ENCODE measurements around the gene PCED1A.
A peak's percentile ranks its signal among the peaks of the same experiment; 100 is the strongest.

Gene PCED1A

DNA sequence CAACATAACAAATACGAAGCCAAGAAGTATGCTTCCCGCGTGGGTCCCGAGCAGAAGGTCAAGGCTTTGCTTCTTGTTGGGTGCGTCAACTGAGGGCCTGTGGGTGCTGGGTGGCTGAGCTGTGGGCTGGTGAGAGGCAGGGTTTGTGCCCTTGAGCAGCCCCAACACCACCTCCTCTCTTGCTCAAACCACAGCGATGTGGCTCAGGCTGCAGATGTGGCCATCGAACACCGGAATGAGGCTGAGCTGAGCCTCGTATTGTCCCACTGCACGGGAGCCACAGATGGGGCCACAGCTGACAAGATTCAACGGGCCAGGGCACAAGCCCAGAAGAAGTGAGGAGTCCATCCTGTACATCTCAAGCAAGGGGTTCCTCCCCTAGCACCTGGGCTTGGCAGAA is 25.8 kb upstream of the PCED1A start:
- no peak for DNase-seq (ENCODE audit: extremely low read depth in 1 of 2, low read depth in 1 of 2)

DNA sequence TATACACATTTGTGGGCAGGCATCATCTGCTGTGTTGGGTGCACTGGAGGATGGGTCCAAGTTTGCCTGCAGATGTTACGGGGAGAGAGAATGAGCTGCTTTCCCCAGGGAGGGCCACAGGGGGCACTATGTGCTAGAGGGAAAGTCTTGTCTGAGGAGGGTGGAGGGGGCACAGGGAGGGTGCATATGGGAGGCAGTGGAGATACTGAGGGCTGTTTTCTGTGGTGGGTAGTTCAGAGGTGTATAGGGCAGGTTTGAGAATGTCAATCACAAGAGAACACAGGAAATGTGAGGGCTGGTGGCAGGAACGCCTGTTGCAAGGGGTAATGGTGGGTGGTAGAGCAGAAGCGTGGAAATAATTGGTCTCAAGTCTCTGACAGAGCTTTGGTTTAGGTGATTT is 25.2 kb upstream of the PCED1A start:
- DNase-seq (ENCODE audit: extremely low read depth in 1 of 2, low read depth in 1 of 2): peak in 1 of 2 donors; percentile 76

DNA sequence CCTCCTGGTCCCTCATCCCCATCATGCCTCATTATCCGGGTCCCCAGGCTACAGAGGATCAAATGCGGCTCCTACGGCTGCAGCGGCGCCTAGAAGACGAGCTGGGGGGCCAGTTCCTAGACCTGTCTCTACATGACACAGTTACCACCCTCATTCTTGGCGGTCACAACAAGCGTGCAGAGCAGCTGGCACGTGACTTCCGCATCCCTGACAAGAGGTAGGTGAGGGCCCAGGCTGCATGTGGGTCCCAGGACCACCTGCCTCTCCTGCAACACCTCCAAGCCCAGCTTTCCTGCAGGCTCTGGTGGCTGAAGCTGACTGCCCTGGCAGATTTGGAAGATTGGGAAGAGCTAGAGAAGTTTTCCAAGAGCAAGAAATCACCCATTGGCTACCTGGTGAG is 24.6 kb upstream of the PCED1A start:
- no peak for DNase-seq (ENCODE audit: extremely low read depth in 1 of 2, low read depth in 1 of 2)

DNA sequence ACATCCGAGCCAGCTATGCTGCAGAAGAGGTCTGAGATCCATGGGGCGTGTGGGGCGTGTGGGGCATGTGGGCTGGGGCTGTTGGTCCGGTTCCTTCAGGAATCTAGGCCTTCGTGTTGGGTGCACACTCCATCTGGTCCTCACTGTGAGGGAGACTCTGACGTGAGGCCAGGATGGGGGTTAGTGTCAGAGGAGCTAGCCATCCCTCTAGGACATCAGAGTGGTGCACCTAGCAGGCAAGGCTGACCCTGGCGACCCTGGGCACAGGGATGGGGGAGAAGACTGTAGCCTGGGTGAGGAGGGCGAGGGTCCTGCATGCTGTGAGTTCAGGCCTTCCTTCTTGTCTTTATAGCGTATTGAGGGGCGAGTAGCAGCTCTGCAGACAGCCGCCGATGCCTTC is 24.2 kb upstream of the PCED1A start:
- DNase-seq (ENCODE audit: extremely low read depth in 1 of 2, low read depth in 1 of 2): no peak

DNA sequence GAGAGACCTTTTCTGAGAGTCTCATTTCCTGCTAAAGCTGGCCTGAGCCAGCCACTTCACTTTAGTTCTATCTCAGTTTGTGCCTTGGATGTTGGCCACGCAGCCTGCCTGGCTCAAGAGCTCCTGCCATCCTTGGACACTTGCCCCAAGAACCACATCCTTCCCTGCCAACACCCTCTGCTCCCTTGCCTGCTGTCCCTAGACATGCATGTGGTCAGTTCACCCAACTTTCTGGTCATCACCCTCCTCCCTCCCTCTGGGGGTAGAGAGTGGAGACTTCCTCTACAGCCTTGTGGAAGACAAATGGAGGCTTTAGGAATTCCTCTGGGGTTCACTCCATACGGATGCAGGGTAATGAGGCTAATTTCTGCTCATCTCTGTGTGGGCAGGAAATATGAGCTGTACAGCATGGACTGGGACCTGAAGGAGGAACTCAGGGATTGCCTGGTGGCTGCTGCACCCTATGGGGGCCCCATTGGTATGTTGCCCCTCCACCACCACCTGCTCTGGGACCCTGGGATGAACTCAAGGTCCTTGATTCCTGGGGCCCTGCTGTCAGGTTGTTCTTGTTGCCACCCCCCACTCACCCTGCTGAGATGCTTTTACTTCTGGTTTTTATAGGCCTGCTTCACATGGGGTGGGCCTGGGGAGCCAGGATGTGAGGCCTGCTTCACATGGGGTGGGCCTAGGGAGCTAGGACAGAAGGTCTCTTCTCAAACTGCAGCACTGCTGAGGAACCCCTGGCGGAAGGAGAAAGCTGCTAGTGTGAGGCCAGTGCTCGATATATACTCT is 19.1 kb upstream of the PCED1A start:
- DNase-seq (ENCODE audit: extremely low read depth in 1 of 2, low read depth in 1 of 2): no peak

DNA sequence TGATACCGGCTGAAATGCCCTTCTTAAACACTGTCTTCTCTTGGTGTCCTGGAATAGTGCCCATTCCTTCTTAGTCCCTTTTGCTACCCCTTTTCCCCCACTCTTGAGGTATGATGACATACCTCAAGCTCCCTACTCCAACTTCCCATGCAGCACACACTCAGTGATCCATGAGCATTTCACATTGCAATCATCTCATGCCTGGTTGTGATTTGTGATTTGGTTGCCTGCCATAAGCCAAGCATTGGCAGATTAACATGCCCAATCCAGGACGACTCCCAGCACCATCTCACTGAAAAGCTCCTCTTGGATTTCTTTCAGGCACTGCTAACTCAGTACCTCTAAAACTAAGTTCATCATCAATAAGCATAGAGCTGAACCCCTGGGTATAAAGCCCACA is 18.1 kb upstream of the PCED1A start:
- no peak for DNase-seq (ENCODE audit: extremely low read depth in 1 of 2, low read depth in 1 of 2)

DNA sequence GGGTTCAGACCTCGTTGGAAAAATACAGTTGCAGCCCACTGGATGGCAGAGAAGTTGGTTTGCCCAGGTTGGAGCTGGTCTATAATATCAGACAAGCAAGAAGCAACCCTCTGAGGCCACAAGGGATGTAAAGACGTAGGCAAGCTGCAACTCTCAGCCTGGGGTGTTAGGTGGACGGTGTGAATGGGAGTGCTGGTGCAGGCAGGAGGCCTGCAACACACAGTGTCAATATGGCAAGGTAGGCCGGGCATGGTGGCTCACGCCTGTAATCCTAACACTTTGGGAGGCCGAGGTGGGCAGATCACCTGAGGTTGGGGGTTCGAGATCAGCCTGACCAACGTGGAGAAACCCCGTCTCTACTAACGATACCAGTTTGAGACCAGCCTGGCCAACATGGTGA is 10.6 kb upstream of the PCED1A start:
- no peak for DNase-seq (ENCODE audit: extremely low read depth in 1 of 2, low read depth in 1 of 2)

DNA sequence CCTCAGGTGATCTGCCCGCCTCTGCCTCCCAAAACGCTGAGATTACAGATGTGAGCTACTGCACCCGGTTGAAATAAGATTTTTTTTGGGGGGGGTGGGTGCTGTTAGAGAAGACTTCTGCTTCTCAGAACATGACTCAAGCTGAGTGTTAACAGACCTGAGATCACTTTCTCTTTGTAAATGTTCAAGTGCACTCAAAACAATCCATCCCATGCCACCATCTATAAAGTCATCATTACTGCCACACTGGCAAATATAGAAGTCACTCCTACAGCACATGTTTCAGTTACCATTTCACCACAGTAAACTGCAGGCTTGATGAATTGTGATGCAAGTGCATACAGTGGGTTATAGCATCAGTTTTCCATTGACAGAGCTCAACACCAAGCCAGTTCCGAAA is 9.1 kb upstream of the PCED1A start:
- no peak for DNase-seq (ENCODE audit: extremely low read depth in 1 of 2, low read depth in 1 of 2)

DNA sequence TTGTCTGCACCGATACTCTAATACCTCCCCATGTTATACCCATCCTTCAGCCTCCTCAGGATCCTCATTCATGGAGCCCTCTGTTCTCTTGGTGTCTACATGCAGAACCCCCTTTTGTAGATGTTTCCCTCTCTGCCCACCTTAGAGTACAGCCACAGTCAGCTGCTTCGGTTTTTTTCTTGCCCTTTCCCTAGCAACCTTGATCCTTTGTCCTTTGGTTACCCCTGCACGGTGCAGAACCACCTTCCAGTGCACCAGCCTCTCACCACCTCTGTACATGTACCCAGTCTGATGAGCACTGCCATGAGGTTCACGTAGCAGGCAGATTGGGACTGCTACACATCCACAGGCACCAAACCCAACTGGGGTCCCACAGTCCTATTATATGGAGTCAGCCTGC is 7.3 kb upstream of the PCED1A start:
- DNase-seq (ENCODE audit: extremely low read depth in 1 of 2, low read depth in 1 of 2): no peak

DNA sequence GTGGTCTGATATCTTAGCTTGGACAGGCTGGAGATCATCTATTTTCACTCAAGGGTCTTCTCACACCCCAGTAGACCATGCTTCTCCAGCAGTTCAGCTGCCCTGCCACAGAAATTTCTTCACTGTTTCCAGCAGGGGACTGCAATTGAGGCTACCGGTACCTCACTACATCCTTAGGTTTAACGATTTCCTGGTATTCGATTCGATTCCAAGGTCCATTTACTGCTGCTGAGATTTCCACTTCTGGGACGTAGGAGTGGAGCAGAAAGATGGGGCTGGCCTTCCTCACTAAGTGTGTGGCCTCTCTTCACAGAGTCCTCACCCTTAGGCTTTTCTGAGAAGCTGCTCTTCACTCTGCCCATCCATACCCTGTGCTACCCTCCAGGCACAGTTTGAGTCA is 6.2 kb upstream of the PCED1A start:
- DNase-seq (ENCODE audit: extremely low read depth in 1 of 2, low read depth in 1 of 2): no peak

DNA sequence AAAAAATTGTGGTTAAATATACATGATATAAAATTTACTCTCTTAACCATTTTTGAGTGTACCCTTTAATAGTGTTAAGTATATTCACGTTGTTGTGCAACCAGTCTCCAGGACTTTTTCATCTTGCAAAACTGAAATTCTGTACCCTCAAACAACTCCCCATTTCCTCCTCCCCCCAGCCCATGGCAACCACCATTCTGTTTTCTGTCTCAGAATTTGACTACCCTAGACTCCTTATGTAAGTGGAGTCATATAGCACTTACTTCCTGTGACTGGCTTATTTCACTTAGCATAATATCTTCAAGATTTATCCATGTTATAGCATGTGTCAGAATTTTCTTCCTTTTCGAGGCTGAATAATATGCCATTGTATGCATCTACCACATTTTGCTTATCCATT is 5.2 kb upstream of the PCED1A start:
- no peak for DNase-seq (ENCODE audit: extremely low read depth in 1 of 2, low read depth in 1 of 2)

DNA sequence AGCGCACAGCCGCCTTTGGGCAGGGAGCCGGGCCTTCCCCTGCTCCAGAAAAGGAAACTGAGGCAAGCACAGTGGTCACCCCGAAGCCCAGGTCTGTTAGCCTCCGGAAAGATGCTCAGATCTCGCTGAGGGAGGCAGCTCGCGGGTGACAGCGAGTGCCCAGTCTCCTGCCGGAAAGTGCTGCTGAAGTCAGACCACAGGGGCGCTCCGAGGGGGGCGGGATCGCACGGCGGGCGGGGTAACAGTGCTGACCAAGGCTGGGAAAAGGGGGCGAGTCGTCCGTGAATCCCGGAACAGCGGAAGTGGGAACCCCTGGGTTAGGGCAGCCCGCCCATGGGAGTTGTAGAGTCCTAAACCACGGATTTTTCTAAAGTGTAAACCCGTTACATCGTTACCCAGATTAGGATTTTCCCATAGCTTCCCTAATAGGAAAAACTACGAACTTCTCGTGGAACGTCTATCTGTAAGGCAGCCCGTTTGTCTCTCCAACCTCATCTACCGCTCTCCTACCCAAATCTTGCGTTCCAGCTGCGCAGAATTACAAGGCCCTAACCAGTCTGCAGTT is 594 bp upstream of the PCED1A start:
- DNase-seq (ENCODE audit: extremely low read depth in 1 of 2, low read depth in 1 of 2): peak in 1 of 2 donors; percentile 29

DNA sequence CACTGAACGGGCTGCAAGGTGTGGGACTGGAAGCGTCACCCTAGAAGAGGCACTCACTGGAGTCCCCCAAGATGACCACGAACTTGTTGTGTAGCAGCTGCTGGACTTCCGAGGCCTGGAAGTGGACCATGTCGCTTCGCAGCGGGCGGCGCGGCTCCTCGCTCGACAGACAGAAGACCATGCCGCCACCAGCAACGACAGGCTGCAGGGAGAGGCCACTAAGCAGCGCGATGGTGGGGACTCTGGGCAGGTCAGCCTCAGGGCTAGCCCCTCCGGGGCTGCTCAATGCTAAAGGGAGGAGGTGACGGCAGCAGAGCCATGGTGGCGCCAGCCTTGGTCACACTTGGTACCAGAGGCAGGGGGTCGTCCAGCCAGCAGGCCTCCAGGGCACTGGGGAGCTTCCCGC is 720 bp downstream of the PCED1A start:
- no peak for DNase-seq (ENCODE audit: extremely low read depth in 1 of 2, low read depth in 1 of 2)

DNA sequence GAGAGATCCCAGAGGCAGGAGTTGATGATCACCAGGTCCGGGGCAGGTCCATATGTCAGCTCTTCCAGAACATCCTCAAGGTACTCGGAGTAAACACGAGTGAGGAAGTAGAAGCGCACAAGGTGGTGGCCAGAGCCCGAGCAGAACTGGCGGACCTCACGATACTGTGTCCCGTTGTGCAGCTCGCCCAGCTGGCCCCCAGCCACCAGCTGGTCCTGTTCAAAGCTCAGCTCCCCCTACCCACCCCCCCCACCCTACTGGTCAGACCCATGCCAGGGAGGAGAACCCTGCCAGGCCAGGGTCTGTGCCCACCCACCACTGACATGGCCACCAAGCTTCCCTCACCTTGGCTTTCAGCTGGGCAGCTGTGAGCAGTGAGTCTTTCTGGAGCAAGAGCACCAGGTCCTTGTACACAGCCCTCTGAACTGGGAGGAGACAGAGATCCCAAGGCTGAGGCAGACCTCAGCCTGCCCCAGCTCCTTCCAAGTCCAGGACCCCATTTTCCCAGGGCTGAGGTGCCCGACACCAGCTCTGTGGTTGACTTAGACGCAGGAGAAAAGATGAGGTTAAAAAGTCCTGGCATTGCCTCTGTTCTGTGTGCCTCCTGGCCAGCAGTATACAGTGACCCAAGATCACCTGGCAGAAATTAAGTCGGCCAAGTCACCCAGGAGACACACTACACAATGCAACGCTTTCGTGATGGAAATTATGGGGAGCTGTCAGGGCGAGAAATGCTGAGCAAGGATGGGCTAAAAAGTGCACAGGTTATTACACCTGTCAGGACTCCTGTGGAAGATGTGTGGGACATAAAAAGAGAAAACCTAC is 1.4 kb downstream of the PCED1A start:
- no peak for DNase-seq (ENCODE audit: extremely low read depth in 1 of 2, low read depth in 1 of 2)

DNA sequence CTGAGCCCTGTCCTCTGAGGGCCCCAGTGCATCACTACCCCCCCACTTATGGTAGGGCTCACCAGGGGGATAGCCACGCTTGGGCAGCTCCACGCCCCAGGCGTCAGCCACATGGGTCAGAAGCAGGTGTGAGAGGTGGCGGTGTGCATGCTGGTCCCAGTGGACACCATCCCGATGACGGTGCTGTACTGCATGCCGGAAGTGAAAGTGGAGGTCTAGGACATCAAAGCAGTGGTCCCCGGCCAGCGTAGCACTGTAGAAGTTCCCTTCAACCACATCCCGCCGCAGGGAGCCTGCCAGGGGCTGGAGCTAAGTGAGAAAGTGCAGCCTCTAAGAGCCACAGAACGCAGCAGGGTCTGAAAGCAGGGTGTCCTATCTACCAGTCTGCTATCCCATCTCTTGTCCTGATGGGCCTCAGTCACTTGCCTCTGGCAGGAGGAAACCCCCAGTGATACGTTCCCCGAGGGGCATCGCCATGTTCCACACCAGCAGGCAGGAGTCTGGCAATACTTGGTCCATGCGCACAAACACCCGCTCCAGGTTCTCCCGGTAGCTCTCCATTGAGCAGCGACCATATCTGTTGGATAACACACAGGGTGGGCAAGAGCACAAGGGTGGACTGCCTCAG is 2.2 kb downstream of the PCED1A start:
- DNase-seq (ENCODE audit: extremely low read depth in 1 of 2, low read depth in 1 of 2): no peak

DNA sequence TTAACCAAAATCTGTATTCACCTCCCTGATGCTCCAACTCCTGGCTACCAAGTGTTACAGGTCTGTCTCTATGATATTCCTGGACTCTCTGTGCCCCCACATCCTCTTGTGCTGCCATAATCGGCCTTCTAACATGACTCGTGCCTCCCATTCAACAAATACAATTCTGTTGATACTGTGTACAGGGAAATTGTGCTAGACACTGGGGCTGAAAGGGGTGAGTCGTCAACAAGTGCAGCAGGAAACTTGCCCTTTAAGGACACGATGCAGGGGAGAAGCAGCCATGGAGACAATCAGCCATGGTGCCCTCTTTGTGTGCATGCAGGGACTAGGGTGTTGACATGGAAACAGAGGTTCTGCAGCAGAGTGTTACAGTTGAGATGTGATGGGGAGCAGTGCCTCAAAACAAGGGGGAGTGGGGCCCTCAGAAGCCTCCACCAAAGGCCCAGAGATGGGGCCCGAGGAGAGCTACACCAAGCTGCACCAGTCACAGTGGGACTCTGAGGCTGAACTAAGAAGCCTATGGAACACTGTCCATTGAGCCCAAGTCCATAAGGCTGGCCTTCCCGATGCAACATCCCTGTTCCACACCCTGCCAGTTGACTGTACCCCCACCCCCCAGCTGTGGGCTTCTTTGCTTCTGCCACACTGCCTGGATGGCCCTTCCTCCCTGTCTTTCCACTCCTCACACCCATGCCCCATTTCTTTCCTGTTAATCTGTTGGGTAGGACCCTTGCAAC is 3.1 kb downstream of the PCED1A start:
- DNase-seq (ENCODE audit: extremely low read depth in 1 of 2, low read depth in 1 of 2): no peak

DNA sequence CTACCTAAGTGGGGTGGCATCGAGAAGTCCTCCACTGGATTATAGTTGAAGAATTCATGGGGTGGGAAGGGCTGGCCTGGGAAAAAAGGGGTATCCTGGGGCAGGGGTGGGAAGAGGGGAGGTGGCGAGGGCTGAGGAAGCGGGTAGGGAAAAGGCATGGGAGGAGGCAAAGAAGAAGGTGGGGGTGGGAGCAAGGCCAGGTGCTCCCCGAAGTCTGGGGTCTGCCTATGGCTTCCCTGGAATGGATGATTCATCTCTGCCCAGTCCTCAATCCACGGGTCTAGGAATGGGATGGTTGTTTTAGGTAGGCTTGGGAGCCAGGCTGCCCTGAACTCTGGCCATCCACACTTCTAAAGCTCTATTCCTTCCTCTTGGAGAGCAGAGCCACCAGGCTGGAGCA is 4.4 kb downstream of the PCED1A start:
- no peak for DNase-seq (ENCODE audit: extremely low read depth in 1 of 2, low read depth in 1 of 2)

DNA sequence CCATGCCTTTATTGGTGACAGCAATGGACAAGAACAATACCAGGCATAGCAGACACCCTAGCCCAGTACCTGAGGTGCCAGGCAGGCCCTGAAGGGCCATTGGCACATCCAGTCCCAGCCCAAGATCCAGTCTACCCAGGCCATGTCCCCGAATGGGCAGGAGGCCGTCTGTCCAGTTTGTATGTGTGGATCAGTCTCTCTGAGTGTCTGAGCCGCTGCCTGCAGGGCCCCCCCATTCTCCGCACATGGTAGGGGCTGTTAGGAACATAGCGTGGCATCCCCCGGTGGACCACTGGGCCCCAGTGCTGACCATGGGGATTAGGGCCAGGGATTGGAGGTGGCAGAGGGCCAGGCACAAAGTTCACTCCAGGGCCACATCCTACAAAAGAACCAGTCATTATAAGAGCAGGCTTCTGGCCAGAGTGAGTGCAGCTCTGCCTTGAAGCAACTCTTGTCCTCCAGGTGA is 5.1 kb downstream of the PCED1A start:
- DNase-seq (ENCODE audit: extremely low read depth in 1 of 2, low read depth in 1 of 2): no peak

DNA sequence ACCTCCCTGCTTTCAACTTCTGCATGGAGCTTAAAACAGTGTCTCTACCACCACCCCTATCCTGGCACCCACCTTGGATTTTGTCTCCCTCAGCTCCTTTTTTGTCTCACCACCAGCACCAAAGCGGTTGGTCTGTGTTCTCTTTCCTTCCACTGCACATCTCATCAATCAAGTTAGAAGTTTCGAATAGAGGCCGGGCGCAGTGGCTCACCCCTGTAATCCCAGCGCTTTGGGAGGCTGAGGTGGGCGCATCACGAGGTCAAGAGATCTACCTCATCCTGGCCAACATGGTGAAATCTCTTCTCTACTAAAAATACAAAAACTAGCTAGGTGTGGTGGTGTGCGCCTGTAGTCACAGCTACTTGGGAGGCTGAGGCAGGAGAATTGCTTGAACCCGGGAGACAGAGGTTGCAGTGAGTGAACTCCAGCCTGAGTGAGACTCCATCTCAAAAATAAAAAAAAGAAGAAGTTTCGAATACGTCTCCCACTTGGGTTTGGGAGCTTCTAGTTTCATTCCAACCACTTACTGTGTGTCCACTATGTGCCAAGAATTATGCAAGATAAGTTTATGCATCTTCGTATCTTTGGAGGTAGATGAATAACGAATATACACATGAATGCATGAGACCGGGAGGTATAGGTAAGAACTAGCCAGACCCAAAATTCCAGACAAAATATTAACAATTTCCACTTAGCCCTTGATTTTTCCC is 5.9 kb downstream of the PCED1A start:
- DNase-seq (ENCODE audit: extremely low read depth in 1 of 2, low read depth in 1 of 2): no peak

DNA sequence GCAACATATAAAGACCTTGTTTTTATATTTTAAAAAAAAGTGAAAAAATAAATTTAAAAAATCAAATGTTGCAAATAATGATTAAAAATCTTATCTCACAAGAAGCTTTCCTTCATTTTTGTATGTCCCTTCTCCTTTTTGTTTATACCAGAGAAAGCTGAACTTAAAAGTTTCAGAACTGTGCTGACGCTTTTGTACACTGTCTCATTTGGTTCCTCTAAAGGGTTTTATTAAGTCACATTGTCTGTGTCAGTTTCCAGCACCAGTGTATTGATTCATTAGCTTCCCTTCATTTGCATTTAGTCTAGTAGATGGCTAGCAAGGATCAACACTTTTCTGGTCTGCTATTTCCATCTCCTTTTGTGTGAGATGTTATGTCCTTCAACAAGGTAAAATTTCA is 6.7 kb downstream of the PCED1A start:
- no peak for DNase-seq (ENCODE audit: extremely low read depth in 1 of 2, low read depth in 1 of 2)

All from stimulated activated CD8-positive, alpha-beta memory T cell treated with anti-CD3 and anti-CD28 coated beads, Interleukin-7, amount 100 ng/mL, for 48 hours (primary cell).